GM18519 (cell line): ENCODE data around the gene KIF1A.

ENCODE experiments used
- ATAC-seq: cut with Tn5 transposase; IDR thresholded peaks from one replicate; pipeline ENCODE4 v1.9.1; 2021; ENCODE audit warnings: mild to moderate bottlenecking, moderate library complexity; ENCODE audit not compliant: unreplicated experiment, low FRiP score

KIF1A gene

DNA sequence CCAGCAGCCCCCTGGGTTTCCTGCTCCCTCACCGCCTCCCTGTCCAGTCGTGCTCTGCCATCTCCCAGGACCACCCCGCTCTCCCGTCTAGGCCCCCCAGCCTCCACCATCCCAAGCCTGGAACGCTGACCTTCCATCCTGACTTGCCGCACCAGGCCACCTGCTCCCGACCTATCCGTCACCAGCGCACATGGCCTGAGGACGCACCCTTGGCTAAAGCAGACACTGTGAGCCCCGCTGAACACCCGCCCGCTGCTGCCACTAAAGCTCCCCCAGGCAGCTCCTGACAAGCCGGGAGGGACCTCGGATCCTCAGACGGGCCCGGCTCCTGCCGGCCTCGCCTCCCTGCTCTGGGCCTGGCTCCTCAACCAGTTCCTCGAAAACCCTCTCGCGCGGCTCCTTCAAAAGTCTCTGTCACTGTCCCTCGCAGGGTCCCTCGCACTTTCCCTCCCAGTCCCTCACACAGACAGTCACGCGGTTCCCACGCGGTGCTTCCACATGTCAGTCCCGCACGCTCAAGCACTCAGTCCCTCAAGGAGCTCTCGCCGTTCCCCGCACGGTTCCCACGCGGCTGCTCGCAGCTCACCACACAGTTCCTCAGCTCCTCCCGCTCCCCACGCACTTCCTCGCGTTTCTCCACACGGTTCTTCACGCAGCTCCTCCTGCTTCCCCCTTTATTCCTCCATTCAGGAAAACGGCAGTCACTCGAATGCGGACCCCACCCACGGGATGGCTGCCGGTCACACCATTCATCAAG, 42.4 kb downstream of the KIF1A start:
- ATAC-seq, result no peak

DNA sequence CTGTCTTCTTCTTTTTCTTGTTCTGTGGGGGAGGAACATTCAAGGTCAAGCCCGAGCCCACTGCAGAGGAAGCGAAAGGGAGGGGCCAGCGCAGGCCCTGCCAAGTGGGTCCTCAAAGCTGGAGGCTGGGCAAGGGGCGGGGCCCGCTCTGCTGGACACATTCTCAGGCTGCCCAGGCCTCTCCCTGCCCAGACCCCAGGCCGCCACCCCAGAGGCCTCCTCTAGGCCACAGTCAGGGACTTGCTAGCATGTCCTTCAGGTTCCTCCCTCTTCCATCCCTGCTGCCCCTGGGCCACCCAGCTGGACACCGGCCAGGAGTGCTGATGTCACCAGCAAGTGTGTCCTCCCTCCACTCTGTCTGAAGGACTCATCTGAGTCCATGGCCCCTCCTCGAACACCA, 44.1 kb downstream of the KIF1A start:
- no peak for ATAC-seq

DNA sequence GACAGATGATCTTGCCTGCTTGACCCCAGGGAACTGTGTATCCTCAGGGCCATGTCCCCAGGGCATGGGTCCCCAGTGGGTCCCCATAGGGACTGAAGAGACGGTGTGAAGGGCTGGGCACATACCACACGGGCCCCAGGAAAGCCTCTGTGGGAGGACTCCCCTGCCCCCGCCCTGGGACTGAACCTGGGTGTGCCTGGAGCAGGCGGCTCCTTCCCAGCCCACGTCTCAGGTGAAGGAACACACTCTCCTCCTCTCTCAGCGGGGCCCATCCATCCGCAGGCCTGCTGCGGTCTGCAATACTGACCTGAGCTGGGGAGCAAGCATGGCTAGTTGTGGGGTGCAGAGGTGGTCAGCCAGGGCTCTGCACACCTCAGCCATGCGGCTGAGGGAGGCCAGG, 45.2 kb downstream of the KIF1A start:
- ATAC-seq, result no peak

DNA sequence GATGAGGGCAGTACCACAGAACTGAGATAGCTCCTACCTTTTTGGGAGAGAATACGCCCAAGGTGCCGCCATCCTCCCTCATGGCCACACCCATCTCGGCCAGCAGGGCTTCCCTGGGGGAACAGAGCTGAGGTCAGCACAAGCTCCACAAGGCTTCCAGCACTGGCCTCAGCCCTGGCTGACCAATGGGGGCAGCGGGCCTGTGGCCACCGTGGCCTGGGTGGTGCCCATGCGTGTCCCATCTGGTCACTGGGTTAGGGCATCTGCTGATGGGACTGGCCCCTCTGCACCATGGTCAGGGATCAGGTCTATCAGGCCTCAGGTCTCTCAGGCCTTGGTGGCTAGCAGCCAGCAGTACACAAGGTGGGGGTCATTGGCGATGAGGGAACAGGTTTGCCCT, 50.9 kb downstream of the KIF1A start:
- no peak for ATAC-seq

DNA sequence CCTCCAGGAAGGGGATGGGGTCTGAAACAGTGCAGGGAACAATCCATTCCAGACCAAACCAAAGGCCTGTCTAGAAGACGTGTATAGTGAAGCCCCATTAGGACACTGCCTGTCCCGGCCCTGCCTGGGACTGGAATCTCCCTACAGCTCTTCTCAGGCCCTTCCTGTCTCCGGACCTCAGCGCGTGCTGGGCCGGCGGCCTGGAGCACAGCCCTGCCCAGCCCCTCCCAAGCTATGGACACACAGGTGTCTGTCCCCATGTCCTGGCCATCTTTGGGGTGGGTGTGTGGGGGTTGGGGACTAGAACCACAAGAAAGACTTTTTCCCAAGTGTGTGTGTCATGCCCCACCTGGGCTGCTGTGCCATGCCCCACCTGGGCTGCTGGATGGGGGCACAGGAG, 51.8 kb downstream of the KIF1A start:
- ATAC-seq, result no peak

DNA sequence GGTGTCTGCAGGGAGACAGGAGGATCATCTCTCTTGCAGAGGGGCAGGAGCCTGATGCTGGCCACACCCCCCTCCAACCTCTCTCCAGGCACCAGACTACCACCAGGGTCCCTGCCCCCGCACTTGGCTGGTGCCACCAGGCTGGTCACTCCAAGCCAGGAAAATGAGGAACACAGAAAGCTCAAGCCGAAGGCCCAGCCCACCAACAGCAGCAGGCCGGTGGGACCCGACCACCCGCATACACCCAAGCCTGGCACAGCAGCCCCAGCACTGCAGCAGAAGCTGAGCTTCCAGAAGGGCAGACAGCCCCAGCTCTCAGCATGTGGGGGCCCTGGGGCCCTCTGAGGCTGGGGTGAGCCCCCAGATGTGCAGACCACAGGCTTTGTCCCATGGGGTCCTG, 52.7 kb downstream of the KIF1A start:
- no peak for ATAC-seq

DNA sequence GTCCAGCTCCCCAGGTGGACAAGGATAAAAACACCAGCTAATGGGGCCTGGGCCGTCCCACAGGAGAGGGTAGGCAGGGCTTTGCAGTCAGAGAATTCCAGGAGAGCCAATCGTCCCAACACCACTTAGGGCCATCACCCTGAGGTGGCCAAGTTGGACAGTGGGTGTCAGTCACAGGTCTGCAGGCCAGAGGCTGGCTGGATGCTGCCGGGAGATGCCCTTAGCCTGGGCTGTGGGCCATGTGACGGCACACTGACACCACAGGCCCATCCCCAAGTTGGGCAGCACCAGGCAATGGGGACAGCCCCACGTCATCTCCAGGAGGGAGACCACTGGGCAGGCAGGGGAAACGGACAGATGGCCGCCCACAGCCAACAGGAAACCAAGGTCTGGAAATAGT, 53.9 kb downstream of the KIF1A start:
- ATAC-seq, result no peak

DNA sequence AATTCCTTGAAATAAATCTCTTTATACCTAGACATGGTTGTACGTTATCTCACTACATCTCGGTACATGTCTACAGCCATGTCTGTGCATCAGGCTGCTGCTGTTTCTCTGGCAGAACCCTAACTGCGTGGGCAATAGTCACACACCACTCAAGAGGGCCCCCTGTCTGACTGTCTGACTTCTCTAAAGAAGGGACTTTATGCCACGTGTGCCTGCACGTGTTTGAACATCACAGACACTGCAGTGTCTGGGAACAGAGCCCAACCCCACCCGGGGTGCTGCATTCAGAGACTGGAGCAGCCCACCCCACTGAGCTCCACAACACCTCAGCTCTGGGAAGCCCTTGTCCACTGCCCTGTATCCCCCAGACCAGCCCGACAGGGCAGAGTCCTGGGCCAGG, 55.0 kb downstream of the KIF1A start:
- ATAC-seq, result no peak

DNA sequence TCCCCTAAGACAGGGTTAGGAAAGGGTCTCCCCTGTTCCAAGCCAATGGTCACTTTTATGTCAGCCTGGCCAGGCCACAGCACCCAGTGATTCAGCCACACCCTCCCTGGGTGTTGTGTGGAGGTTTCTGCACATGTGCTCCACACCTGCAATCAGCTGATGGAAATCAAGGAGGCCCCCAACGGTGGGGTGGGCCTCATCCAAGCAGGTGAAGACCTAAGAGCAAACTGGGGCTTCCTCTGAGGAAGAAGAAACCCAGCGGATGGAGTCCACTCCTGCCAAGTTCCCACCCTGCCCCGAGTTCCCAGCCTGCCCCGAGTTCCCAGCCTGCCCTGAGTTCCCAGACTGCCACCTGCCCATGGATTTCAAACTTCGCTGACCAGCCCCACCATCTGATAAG, 55.4 kb downstream of the KIF1A start:
- no peak for ATAC-seq

DNA sequence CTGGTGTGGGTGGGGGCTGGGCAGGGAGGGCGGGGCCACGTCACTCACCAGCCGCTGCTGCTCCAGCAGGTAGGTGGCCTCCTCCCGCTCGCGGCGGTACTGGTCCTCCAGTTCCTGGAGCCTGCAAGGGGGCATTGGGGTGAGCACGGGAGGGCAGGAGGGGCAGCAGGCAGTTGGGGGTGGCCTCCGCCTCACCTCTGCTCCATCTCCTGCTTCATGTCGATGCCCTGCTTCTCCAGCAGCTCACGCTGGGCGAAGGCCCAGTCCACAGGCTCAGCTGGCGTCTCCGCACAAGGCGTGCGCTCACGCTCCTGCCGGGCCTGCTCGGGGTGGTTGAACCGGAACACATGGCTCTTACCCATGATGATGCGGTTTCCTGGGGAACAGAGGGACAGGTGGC, 57.0 kb downstream of the KIF1A start:
- no peak for ATAC-seq

DNA sequence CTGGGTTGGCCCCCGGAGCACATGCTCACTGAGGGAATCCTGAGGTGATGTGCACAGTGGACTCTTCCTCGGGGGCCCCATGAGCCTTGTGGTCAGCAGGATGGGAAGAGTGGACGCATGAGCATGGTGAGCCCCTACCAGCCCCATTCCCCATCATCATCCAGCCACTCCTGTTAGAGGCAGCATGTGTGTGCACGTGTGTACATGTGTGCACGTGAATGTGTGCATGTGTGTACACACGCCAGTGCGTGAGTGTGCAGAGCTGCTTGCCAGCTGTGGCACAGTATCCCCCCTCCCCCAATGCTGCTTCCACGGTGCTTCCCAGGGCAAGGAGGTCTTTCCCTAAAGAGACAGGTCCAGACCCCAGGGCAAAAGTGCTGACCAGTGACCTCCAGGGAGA, 57.8 kb downstream of the KIF1A start:
- ATAC-seq, result no peak

DNA sequence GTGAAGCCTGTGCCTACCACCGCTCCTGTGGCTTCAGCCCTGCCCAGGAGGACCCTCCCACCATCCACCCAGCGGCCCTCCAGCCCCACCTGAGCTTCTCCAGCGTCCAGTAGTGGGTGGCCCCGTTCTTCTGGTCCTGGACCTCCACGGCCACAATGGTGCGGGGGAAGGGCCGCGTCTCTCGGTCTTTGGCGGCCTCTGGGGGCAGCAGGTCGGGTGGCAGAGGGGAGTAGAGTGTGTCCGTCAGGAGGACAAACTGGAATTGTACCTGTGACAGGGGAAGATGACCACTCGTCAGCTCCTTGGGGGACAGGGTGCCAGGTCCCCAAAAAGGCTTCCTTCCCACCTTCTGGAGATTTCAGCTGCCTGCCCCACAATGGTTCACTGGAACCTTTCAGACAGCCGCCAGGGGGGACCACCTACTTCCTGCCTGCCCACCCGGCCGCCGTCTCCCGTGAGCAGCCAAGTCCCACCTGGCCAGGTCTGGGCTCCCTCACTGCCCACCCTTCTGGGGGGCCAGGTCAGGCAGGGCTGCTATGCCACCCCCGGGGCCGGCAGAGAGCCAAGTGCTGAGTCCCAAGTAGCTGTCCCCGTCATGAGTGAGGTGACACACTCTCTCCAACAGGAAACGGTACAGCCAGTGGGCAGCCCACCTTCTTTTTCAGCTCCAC, 59.3 kb downstream of the KIF1A start:
- no peak for ATAC-seq

DNA sequence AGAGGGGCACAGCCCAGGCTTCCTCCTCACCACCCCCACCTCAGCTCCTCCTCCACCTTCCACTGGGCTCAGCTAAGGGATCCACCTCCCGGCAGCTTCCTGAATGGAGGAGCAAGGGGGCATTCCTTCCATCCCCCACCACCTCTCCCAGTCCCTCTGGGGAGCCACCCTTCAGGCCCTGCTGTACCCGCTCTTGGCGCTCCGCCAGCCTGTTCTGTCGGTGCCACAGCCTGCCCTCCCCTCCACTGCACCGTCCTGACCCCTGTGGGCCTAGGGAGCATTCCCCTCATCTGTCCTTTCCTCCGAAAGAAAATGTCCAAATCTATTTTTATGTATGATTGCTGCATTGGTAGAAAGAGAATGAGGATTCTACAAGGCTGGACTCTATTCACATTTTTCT, 59.9 kb downstream of the KIF1A start:
- no peak for ATAC-seq

DNA sequence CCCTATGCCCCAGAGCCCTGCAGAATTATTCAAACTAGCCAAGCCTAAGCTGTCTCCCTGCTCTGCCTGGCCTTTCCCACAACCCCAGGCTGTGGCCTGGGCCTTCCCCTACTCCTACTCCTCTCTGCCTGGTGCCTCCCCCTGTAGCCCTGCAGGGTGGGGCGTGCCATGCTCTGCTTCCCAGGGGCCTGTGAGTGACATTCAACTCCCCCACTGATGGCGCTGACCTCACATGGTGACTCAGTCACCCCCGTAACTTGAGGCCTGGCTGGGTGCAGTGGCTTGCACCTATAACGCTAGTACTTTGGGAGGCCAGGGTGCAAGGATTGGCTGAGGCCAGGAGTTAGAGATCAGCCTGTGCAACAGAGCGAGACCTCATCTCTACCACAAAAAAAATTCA, 60.6 kb downstream of the KIF1A start:
- ATAC-seq, result no peak

DNA sequence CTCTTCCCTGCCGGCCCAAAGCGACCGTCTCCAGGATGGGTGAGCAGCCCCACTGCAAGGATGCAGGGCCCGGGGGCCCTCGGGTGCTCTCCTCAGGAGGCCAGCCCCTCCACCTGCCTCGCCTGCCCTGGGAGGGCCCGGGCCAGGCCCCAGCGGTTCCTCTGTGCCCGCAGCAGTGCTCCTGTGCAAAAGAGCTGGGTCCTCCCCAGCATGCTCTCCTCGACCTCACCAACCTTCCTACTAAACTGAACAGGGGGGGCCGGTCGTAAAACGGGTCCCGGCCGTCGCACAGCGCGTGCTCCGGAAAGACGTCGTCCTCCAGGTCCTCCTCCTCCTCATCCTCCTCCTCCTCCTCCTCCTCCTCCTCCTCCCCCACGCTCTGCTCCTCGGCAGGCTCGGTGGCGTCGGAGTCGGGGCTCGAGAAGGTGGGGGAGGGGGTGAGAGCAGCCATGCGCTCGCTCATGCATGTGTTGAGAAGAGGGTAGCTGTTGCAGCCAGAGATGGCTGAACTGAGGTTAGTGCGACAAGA, 62.9 kb downstream of the KIF1A start:
- ATAC-seq, result no peak

DNA sequence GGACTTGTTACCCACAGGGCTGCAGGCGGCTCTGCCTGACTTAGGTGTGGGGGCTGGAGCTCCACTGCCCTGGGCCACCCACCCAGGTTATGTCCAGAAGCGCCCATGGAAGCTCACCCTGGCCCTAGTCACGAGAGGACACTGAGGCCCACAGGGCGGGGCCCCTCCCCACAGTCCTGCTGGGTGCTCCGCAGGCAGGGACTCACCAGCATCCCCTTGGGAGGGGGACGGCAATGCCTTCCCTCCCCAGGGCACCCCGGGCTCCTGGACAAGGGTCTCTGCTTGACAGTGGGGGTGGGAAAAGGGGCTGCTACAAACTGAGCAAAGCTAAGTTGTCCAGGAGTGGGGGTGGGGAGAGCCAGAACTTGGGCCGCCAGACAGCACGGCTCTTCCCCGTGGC, 67.8 kb downstream of the KIF1A start:
- no peak for ATAC-seq

DNA sequence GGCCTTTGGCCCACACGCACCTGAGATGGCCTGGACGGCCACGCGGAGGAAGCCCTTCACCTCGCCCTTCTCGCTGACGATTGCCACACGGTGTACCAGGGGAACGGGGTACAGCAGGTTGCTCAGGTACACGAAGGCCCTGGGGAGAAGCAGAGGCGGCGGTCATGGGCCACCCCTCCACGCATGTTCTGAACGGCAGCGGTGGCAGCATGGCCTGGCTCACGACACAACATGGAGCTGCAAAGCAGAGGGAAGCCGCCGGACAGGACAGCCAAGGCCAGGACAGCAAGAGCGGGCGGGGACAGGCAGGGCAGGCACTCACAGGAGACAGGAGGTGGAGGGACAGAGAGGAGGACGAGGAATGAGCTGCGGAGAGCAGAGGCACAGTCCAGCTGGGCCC, 69.6 kb downstream of the KIF1A start:
- no peak for ATAC-seq

DNA sequence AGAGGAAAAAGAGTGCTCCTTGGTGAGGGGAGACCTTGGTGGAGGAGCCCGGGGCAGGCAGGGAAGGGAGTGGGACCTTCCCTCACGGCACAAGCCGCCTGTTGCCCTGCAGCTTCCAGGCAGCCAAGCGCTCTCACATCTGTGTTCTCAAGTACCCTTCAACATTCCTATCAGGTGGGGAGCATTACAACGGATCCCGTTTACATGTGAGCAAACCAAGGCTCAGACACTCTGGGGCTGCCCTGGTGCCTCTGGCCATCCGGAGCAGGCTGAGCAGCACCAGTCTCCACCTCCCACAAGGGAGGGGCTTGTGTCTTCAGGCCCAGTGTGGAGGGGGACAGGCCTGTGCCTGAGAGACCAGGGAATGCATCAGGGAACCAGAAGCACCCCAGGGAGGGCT, 70.5 kb downstream of the KIF1A start:
- ATAC-seq, result no peak

DNA sequence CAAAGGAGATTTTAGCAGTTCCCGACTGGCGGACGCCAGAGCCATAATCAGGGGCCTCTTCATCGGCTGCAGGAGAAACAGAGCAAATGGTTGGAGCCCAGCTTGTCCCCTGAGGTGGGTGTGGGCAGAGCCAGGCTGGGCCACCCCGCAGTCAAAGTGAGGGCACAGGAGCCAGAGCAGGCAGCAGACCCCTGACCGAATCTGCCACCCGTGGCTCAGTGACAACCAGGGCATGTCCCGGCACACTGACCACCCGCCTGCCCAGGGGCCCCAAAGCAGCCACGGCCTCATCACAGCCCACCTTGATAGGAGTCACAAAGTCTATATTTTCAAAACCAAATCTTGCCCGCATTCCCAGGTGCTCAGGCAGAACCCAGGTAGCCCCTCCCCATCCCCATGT, 72.8 kb downstream of the KIF1A start:
- no peak for ATAC-seq

DNA sequence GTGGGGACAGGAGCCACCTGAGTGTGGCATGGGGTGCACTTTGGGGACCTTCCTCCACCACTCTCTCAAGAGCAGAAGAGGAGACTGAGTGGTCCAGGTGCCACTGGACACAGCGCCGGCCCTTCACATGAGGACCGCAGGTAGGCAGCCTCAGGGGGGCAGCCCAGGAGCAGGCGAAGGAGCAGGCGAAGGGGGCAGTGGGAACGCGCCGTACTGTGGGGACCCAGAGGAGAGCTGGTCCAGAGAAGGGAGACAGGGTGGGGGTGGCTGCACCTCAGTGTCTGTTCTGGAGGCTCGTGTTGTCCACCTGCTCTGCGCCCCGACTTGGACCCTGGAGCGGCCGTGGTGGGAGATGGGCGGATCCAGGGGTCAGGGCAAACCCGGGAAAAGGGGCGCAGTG, 73.3 kb downstream of the KIF1A start:
- no peak for ATAC-seq

DNA sequence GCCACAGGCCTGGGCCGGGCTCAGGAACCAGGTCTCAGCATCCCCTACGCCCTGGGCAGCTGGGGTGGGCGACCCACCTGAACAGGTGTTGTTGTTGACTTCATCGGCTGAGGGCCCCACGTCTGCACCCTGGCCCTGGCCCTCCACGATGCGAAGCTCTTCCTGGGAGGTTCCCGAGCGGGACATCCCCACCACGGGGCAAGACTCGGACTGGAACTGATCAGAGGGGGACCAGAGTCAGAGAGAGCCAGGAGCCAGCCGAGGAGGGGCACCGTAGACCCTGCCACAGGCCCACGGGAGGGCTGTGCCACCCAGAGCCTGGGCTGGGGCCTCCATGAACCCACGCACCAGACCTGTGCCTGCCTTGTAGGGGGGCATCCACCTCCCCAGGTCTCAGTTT, 74.1 kb downstream of the KIF1A start:
- ATAC-seq, result no peak

DNA sequence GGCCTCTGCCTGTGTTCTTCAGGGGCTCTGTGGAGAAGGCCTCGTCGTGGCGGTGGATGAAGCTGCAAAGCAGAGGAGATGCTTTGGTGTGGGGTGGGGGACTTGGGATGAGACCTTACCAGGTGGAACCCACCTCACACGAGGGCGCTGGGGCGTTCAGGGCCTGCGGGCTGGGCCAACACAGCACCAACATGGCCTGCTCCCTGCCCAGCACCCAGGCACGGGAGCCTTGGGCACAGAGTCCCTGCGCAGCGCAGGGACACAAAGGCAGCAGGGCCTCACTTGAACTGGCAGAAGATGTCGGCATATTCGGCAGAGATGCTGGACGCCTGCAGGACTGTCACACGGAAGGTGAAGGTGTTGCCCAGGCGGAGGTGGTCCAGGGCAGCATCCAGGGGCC, 74.6 kb downstream of the KIF1A start:
- no peak for ATAC-seq
